Activated gamma-delta T cell (primary cell): ENCODE results near the gene SPATA16.
"Not testable (repeated sequence)": the region's sequence is repeated elsewhere in the genome, so short reads cannot be mapped to it uniquely, and the experiment has no call there.

ENCODE experiments used
- DNase-seq: peaks from one replicate; lab custom pipeline; 2025; lab: John Stamatoyannopoulos, UW

SPATA16 gene

DNA sequence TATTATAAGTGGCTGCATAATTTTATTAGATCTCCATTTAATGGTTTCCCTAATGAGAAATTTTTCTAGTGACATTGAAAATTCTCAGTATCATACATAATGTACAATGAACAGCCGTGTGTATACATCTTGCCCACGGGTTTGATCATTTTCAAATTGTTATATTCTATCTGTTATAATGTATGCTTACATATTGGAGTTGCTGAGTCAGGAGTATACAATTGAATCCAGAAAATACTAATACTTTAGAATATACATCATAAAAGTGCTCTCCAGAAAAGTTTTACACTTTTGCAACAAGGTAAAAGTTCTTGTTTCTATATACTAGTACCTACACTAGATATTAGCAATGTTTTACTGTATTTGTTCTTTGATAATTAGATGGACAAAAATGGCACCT is 82.8 kb downstream of the SPATA16 start:
- DNase-seq: no peak

DNA sequence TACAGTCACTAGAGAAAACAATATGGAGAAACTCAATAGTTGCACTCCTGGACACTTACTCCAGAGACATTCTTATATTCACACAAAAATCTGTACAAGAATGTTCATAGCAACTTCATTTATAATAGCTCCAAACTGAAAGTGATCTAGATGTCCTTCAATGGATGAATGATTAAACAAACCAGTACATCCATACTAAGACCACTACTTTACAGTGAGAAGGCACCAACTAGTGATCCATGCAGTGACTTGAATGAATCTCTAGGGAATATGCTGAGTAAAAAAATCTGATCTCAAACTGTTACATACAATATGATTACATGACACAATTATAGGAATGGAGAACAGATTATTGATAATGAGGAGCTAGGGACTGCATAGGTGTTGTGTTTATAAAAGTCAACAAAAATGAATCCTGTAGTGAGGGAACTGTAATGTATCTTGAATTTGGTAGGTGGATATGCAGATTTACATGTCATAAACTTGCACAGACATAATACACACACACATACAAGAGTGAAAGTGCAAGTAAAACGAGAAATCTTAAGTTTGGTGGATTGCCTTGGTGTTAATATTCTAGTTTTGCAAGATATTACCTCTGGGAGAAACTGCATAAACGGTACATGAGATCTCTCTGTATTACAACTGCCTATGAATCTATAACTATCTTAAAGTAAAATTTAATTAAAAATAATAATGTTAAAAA is 85.7 kb downstream of the SPATA16 start:
- DNase-seq: no peak

- no peak for DNase-seq
These were observed 91.7 kb downstream of the SPATA16 start for GRCh38 chr3:173049360-173049759.

DNA sequence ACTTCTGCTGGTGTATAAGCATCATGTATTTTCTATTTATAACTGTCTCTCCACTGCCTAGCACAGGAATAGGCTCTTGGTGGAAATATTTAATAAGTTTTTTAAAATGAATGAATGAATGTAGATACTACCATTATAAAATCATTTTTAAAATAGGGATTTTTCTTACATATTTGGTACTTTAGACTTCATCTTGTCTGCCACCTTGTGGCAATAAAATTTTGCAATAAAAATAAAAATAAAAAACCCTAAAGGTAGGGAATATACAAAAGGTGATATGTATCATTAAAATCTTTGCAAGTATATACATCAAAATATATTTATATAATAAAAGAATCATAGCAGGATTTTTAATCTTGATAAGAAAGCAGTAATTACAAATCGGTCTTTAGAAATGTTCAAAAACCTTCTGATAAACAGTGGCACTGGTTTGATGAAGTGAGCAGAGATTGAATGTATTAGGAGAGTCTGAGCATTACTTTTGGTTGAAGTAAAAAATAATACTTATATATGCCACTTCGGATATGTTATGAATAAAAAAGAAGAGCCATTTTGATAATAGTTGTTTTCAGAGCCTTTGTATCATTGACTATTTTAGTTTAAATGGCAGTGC is 95.2 kb downstream of the SPATA16 start:
- DNase-seq: no peak

DNA sequence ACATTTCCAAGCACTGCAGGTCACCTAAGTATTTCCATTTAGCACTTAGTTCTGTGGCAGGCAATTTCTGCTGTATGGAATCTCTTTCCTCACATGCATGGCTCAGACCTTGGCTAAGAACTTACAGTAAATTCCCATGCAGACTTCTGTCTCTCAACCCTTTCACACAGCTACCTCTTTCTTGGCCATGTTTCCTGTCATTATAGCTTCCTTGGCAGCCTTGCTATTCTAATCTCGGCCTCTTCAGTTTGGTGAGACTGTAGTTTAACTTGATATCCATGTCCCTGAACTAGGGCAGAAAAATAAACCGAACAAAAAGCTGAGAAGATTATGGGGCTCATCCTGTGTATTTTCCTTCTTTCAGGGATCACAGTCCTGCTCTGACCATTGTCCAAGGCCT is 96.0 kb downstream of the SPATA16 start:
- DNase-seq: no peak

DNA sequence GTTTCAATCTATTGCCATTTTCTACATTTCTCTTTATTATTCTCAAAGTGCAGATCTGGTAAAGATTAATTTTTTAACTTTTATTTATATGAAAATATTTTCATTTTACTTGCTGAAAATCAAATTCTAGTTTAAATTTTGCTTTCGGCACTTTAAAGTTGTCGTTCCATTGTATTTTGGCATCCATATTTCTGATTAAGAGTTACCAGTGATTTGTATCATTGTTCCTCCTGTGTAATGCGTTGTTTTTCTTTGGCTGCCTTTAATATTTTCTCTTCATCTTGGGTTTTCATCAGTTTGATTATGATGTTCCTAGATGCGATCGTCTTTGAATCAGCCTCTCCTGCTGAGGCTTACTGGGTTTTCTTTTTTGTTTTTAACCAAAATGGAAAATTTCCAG is 97.3 kb downstream of the SPATA16 start:
- no peak for DNase-seq

DNA sequence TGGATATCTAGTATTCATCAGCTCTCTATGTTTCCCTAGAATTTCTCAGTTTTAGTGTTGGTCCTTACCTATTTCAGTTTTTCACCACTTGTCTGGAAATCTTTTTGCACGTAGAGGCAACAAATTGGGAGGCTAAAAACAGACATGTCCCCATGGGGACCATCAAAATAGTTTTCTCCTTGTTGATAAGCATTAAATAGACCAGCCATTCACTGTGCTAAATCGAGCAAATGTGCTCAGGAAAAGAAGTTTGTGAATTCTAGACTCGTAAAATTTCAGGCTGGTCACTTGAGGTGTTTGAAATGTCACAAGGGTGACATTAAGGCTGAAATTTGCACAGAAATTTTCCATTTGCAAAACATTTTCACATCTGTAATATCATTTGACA is 102.6 kb downstream of the SPATA16 start:
- no peak for DNase-seq

- DNase-seq: no peak
These were observed 103.1 kb downstream of the SPATA16 start for GRCh38 chr3:173037840-173038483.

GRCh38 chr3:173030273-173030672 is 110.8 kb downstream of the SPATA16 start:
- DNase-seq: no peak

- DNase-seq: no peak
These were observed 112.7 kb downstream of the SPATA16 start for GRCh38 chr3:173028351-173028750.

DNA sequence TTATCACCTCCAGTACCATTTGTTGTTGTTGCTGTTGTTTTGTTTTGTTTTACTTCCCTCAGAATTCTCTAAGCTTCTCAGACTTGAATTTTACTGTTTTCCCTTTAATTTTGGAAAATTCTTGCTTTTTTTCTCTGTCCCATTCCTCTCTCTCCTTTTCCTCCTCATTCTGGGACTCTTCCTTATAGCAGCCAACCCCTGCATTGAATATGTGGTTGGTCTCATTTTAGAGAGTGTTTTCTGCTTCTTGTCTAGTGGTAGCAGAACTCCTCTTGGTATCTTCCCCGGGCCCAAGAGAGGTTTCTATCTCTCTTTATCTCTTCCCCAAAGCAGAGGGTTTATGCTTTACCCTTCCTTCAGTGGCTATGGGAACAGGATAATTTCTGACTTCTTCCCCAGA is 113.6 kb downstream of the SPATA16 start:
- DNase-seq: no peak

- no peak for DNase-seq
These were observed 115.1 kb downstream of the SPATA16 start for GRCh38 chr3:173025941-173026340.

DNA sequence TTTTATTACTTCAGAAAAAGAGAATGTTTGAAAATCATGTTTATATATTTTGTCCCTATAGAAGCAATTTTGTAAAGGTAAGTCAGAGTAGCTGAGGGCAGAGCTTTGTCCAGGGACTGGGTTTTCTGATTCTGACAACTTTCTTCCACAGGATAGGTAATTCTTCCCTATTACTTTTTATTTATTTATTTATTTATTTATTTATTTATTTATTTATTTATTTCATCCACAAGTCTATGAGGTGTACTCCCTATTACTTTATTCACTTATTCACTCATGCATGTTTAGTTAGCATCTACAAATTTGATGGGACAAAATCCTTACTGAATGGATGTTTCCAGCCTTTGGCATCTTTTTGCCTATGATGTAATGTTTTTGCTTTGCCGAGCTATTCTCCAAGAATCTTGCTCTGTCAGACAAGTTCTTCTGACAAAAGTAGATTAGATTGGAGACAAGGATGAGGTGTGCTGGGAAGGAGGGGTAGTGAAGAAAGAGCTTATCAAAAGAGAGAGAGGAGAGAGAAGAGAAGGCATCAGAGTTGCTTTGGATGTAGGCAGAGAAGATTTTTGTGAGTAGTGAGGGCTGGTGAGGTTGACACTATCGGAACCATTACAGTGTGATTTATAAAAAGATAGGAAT is 119.4 kb downstream of the SPATA16 start:
- DNase-seq: no peak

DNA sequence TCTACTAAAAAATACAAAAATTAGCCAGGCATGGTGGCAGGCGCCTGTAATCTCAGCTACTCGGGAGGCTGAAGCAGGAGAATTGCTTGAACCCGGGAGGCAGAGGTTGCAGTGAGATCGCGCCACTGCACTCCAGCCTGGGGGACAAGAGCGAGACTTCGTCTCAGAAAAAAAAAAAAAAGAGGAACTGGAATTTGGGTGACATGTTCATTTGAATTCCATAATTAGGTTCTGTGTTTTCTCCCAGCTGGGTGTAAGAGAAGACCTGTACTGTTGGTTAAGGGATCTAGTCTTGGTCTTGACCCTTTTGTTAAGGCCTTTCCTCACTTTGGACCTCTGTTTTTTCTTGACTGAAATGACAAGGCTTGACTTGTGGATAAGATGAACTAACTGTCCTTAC is 120.9 kb downstream of the SPATA16 start:
- not testable (repeated sequence) for DNase-seq

DNA sequence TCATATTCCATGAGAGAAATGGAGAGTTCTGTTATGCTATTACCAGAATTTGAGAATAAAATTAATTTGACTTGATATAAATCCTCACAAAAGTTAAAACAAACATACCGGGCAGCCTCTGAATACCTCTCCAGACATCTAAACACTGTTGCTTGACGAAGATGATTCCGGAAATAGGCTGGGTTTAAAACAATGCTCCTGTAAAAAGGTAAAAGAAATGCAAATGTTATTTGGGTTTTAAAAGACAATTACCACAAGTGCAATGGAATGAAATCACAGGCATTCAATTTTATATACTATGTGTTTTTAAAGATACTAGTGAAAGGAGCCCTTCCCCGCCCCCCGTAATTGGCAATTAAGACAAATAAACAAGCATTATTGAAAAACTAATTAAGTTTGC is 121.7 kb downstream of the SPATA16 start:
- no peak for DNase-seq

GRCh38 chr3:173018758-173019157 is 122.3 kb downstream of the SPATA16 start:
- no peak for DNase-seq

DNA sequence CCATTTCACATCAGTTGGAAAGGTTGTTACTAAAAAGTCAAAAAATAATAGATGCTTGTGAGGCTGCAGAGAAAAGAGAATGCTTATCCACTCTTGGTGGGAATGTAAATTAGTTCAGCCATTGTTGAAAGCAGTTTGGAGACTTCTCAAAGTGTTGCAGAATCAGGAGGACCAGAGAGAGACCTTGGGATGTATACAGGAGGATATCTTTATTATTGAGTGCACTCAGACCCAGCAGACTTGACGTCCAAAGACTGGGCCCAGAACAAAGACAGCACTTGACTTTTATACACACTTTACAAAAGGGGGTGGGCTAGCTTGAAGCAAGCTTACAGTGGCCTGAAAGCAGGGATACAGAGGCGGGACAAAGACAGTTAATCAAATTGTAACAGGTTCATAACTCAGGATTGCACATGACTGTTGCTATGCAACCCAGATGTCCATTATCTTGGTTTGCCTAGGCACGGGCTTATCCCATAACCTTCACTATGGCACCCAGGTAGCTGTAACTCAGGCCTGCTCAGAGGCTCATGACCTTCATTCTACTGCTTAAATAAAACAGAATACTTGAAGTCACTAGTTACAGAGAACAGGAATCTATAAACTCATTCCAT is 127.7 kb downstream of the SPATA16 start:
- no peak for DNase-seq

DNA sequence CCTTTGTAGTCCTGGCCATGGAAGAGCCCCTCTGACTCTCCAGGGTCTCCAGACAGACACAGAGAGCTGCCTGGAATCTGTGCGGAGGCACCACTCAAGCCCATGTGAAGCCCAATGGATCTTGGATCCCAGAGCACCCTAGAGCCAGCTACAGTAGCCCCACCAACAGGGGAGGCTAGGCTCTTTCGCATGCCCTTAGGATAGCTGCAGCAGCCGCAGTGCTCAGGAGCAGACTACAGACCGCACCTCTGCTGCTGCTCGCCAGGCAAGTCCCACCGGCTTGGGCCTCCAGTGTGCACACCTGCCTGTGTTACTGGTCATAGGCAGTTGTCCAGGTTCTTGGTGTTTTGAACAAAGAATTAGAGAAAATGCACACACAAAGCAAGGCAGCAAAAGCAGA is 131.6 kb downstream of the SPATA16 start:
- DNase-seq: no peak

- no peak for DNase-seq
These were observed 132.1 kb downstream of the SPATA16 start for GRCh38 chr3:173008978-173009377.

DNA sequence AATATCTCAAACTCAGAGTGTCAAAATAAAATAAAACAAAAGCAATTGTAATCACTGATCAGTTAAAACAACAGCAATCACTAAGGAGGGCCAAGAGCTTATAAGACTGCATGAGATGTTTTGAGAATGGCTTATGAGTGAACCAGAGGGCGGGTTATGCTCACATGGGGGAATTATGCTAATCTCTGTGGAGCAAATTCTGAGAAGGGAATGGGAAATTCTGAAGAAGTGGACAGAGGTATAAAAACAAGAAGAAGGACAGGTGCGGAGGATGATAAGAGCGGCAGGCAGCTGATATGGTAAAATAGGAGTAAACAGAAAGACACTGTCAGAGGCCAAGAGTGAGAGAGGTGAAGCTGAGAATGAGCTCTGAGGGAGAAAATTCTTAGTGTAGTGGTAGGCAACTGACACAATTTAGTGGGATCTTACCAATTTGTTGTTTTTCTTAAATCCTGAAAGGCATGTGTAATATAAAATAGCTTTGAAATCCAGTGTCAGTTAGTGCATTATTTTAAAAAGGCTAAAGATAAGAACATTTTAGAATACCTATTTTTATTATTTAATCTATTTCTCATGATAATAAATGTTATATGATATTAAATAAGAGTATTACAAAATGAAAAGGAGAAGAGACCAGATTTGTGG is 133.8 kb downstream of the SPATA16 start:
- no peak for DNase-seq

GRCh38 chr3:173006006-173006405 is 135.0 kb downstream of the SPATA16 start:
- no peak for DNase-seq

- no peak for DNase-seq
These were observed 136.4 kb downstream of the SPATA16 start for GRCh38 chr3:173004681-173005080.
